BLaER1 (cell line): ENCODE measurements around the gene ARHGAP42.
A peak's percentile ranks its signal among the peaks of the same experiment; 100 is the strongest.

ENCODE experiments used
- H3K27ac ChIP-seq: shearing (Covaris generic); formaldehyde crosslinking; 2 replicates; pipeline ENCODE4 v1.8.1; 2022
- H3K27me3 ChIP-seq: shearing (Covaris generic); formaldehyde crosslinking; 2 replicates; pipeline ENCODE4 v1.8.1; 2022
- H3K36me3 ChIP-seq: shearing (Covaris generic); formaldehyde crosslinking; 2 replicates; pipeline ENCODE4 v1.8.1; 2022
- H3K4me1 ChIP-seq: shearing (Covaris generic); formaldehyde crosslinking; 2 replicates; pipeline ENCODE4 v1.8.1; 2022
- H3K4me2 ChIP-seq: shearing (Covaris generic); formaldehyde crosslinking; 2 replicates; pipeline ENCODE4 v1.8.1; 2022
- H3K4me3 ChIP-seq: shearing (Covaris generic); formaldehyde crosslinking; 2 replicates; pipeline ENCODE4 v1.8.1; 2022
- H3K9ac ChIP-seq: shearing (Covaris generic); formaldehyde crosslinking; 2 replicates; pipeline ENCODE4 v1.8.1; 2022
- H3K9me3 ChIP-seq: shearing (Covaris generic); formaldehyde crosslinking; 2 replicates; pipeline ENCODE4 v1.8.1; 2022
- H4K20me1 ChIP-seq: shearing (Covaris generic); formaldehyde crosslinking; 2 replicates; pipeline ENCODE4 v1.8.1; 2022
- Cebpa-rat ChIP-seq: shearing (Covaris generic); IDR thresholded peaks from 2 replicates; pipeline ENCODE4 v1.8.1; 2022

Gene ARHGAP42

GRCh38 chr11:100863080-100863581, 176.0 kb downstream of the ARHGAP42 start:
- H3K36me3 ChIP-seq: no peaks in the 10 kb centered on the region; the same call in 1 of the 2 replicates
- no peaks in the 10 kb centered on the region for H3K27me3 ChIP-seq
- no peak overlapping the region for H3K4me3 ChIP-seq
- no peaks in the 10 kb centered on the region for H4K20me1 ChIP-seq
- H3K4me1 ChIP-seq: peaks cover 20% of the 10 kb centered on the region
- no peak overlapping the region for H3K4me2 ChIP-seq
- H3K27ac ChIP-seq: no peak overlapping the region
- no peak overlapping the region for H3K9ac ChIP-seq
- H3K9me3 ChIP-seq: peaks cover 12% of the 10 kb centered on the region; the same call in 1 of the 2 replicates
- no peak for TF ChIP-seq Cebpa-rat

DNA sequence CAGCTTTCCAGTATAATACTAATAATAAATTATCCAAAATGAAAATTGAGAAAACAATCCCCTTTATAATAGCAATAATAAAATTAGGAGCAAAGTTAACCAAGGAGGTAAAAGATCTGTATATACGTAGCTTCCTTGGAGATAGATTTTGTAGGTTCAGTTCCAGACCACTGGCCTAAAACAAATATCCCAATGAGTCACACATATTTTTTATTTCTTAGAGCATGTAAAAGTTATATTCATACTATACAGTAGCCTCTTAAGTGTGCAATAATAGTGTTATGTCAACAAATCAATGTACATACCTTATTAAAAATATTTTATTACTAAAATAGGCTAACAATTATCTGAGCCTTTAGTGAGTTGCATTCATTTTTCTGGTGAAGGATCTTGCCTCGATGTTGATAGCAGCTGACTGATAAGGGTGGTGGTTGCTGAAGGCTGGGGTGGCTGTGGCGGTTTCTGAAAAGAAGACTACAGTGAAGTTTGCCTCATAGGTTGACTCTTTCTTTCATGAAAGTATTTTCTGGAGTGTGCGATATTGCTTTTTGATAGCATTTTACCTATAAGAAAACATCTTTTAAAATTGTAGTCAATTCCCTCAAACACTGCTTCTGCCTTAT, 178.5 kb downstream of the ARHGAP42 start:
- H3K36me3 ChIP-seq: no peaks in the 10 kb centered on the region; the same call in 1 of the 2 replicates
- no peaks in the 10 kb centered on the region for H4K20me1 ChIP-seq
- no peak for TF ChIP-seq Cebpa-rat
- peaks cover 20% of the 10 kb centered on the region for H3K4me1 ChIP-seq
- no peak overlapping the region for H3K27ac ChIP-seq
- H3K4me2 ChIP-seq: peak overlapping the region; percentile 43
- H3K27me3 ChIP-seq: no peaks in the 10 kb centered on the region
- no peak overlapping the region for H3K4me3 ChIP-seq
- no peak overlapping the region for H3K9ac ChIP-seq
- H3K9me3 ChIP-seq: peaks cover 12% of the 10 kb centered on the region; the same call in 1 of the 2 replicates

DNA sequence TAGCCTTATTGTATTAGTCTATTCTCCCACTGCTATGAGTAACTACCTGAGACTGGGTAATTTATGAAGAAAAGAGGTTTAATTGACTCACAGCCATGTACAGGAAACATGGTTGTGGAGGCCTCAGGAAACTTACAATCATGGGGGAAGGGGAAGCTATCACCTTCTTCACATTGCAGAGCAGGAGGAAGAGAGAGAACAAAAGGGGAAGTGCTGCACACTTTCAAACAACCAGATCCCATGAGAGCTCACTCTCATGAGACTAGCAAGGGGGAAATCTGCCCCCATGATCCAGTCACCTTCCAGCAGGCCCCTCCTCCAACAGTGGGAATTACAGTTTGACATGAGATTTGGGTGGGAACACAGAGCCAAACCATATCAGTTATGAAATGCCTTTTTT, 179.4 kb downstream of the ARHGAP42 start:
- Histone ChIP-seq H3K27me3 (no peaks in the 10 kb centered on the region), H3K27ac (peak overlapping the region; percentile 41), H3K9me3 (peaks cover 12% of the 10 kb centered on the region; the same call in 1 of the 2 replicates), H3K9ac (no peak overlapping the region), H3K4me2 (peak overlapping the region; percentile 43), H3K4me1 (peaks cover 20% of the 10 kb centered on the region), H3K4me3 (no peak overlapping the region), H3K36me3 (no peaks in the 10 kb centered on the region; the same call in 1 of the 2 replicates), H4K20me1 (no peaks in the 10 kb centered on the region)
- no peak for TF ChIP-seq Cebpa-rat

DNA sequence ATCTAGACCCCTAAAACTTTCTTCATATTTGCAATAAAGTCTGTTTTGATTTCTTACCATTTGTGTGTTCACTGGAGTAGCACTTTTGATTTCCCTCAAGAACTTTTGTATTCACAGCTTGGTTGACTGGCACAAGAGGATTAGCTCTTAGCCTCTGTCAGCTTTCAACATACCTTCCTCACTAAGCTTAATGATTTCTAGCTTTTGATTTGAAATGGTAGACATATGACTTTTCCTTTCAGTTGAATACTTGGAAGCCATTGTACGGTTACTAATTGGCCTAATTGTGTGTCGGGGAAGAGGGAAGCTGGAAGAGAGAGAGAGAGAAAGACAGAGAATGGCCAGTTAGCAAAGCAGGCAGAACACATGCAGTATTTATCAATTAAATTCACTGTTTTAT, 180.5 kb downstream of the ARHGAP42 start:
- Histone ChIP-seq H3K27me3 (no peaks in the 10 kb centered on the region), H3K4me1 (peaks cover 20% of the 10 kb centered on the region), H3K9ac (no peak overlapping the region), H4K20me1 (no peaks in the 10 kb centered on the region), H3K27ac (no peak overlapping the region), H3K4me3 (no peak overlapping the region), H3K4me2 (no peak overlapping the region), H3K9me3 (peaks cover 12% of the 10 kb centered on the region; the same call in 1 of the 2 replicates), H3K36me3 (no peaks in the 10 kb centered on the region; the same call in 1 of the 2 replicates)
- no peak for TF ChIP-seq Cebpa-rat

DNA sequence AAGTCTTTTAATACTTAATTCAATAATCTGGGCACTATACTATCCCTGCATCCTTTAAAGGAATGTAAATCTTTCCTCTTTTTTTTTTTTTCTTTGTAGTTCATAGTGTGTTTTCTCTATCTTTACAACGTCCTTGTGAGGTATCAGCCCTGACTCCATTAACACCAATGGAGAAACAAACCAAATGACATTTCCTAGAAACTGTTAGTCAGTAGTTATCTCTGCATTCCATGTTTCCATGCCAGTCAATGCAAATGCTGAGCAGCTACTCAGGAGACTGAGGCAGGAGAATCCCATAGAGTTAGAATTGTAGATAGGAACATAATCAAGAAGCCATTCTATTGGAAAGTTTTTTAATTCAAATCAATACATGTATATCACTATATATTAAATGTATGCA, 182.2 kb downstream of the ARHGAP42 start:
- H4K20me1 ChIP-seq: no peaks in the 10 kb centered on the region
- H3K4me2 ChIP-seq: no peak overlapping the region
- no peaks in the 10 kb centered on the region for H3K27me3 ChIP-seq
- no peak overlapping the region for H3K4me3 ChIP-seq
- peaks cover 12% of the 10 kb centered on the region; the same call in 1 of the 2 replicates for H3K9me3 ChIP-seq
- no peak for TF ChIP-seq Cebpa-rat
- H3K27ac ChIP-seq: no peak overlapping the region
- H3K9ac ChIP-seq: no peak overlapping the region
- H3K36me3 ChIP-seq: no peaks in the 10 kb centered on the region; the same call in 1 of the 2 replicates
- peaks cover 20% of the 10 kb centered on the region for H3K4me1 ChIP-seq

- H3K9ac ChIP-seq: no peak overlapping the region
- no peak overlapping the region for H3K4me3 ChIP-seq
- H3K27me3 ChIP-seq: no peaks in the 10 kb centered on the region
- H4K20me1 ChIP-seq: no peaks in the 10 kb centered on the region
- no peaks in the 10 kb centered on the region; the same call in 1 of the 2 replicates for H3K36me3 ChIP-seq
- H3K4me2 ChIP-seq: no peak overlapping the region
- peaks cover 12% of the 10 kb centered on the region; the same call in 1 of the 2 replicates for H3K9me3 ChIP-seq
- H3K4me1 ChIP-seq: peaks cover 20% of the 10 kb centered on the region
- H3K27ac ChIP-seq: no peak overlapping the region
- no peak for TF ChIP-seq Cebpa-rat
These were observed 183.1 kb downstream of the ARHGAP42 start for GRCh38 chr11:100870138-100870537.

DNA sequence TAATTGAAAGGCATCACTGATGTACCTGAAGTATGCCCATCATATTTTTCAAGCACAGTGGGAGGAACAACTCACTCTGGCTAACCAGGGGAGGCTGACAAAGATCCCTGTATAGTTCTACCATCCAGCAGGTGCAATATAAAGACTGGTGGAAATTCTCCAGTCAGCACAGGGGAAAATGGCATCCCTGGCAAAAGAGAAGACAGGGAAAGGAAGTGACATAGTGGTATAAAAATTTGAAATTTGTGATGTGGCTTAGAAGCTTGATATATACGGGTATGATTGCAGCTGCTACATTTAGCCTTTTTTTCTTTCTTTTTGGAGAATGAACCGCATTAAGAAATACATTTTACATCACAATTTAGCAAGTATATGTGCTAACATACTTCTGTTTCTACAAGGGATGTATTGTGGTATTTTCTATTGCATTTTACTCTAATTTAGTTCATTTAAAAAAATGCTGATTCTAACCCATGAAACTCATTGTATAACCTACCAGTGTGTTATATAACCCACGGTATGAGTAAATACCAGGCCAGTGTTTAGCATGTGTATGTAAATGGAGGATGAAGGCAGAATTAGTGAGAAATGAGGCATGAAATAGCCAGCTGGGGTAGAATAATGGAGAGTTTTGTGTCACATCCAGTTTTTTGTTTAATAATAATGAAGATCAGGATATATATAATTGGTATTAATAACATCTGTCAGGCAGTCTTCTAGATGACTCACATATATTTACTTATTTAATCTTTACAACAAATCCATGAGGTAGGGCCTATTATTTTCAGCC, 186.1 kb downstream of the ARHGAP42 start:
- Histone ChIP-seq H3K9me3 (no peaks in the 10 kb centered on the region), H4K20me1 (no peaks in the 10 kb centered on the region), H3K4me2 (no peak overlapping the region), H3K27me3 (no peaks in the 10 kb centered on the region), H3K36me3 (no peaks in the 10 kb centered on the region), H3K9ac (no peak overlapping the region), H3K4me1 (peaks cover 7% of the 10 kb centered on the region), H3K27ac (no peak overlapping the region), H3K4me3 (no peak overlapping the region)
- TF ChIP-seq Cebpa-rat: no peak

GRCh38 chr11:100874203-100874602, 187.1 kb downstream of the ARHGAP42 start:
- H4K20me1 ChIP-seq: no peaks in the 10 kb centered on the region
- TF ChIP-seq Cebpa-rat: no peak
- no peaks in the 10 kb centered on the region for H3K27me3 ChIP-seq
- H3K4me3 ChIP-seq: no peak overlapping the region
- no peak overlapping the region for H3K9ac ChIP-seq
- no peak overlapping the region for H3K4me2 ChIP-seq
- no peaks in the 10 kb centered on the region for H3K9me3 ChIP-seq
- no peaks in the 10 kb centered on the region for H3K36me3 ChIP-seq
- no peak overlapping the region for H3K27ac ChIP-seq
- peaks cover 17% of the 10 kb centered on the region for H3K4me1 ChIP-seq

GRCh38 chr11:100875521-100875869, 188.4 kb downstream of the ARHGAP42 start:
- Histone ChIP-seq H3K27ac (no peak overlapping the region), H3K4me1 (peaks cover 22% of the 10 kb centered on the region), H3K27me3 (no peaks in the 10 kb centered on the region), H3K4me3 (no peak overlapping the region), H3K9me3 (peaks cover 4% of the 10 kb centered on the region), H3K36me3 (no peaks in the 10 kb centered on the region), H3K9ac (no peak overlapping the region), H3K4me2 (no peak overlapping the region), H4K20me1 (no peaks in the 10 kb centered on the region)
- TF ChIP-seq Cebpa-rat: no peak
